ENCODE data around the gene MRTFB. TPM values are rescaled to one million over a fixed set of nuclear protein-coding genes. Genes with fewer than 3 reads are reported as not detected.

Gene MRTFB
- total and polyA plus RNA-seq, 2 donors (not counting 1 experiment from before 2014, with no cell fraction given) = 8.8 to 9.8 TPM

- Histone ChIP-seq H3K27me3 (ENCODE audit: control insufficient read depth, insufficient read depth, low read length) (no peaks in the 10 kb centered on the region), H3K4me2 (ENCODE audit: extremely low read depth, insufficient read depth, low read length) (no peak overlapping the region), H2AFZ (ENCODE audit: low read length) (no peak overlapping the region), H3K27ac (ENCODE audit: insufficient read depth, low read length) (no peak overlapping the region), H3K9me3 (ENCODE audit: control insufficient read depth, insufficient read depth, low read depth, low read length) (no peaks in the 10 kb centered on the region), H4K20me1 (ENCODE audit: control insufficient read depth, extremely low read depth, insufficient read depth, low read length) (no peaks in the 10 kb centered on the region), H3K79me2 (ENCODE audit: control insufficient read depth, insufficient read depth, low read length) (no peaks in the 10 kb centered on the region), H3K4me3 (replicated peaks in 1 of 4; ENCODE audit: control extremely low read depth in 1 of 4, insufficient read depth in 1 of 4, low read depth in 3 of 4, low read length in 4 of 4) (no peak overlapping the region), H3K9ac (ENCODE audit: insufficient read depth, low read length) (no peak overlapping the region), H3K4me1 (ENCODE audit: control insufficient read depth, extremely low read depth, insufficient read depth, low read length) (no peaks in the 10 kb centered on the region), H3K36me3 (ENCODE audit: control insufficient read depth, insufficient read depth, low read length) (peaks cover 7% of the 10 kb centered on the region)
- peak; percentile 25 to 60 for DNase-seq (ENCODE audit: low read depth in 2 of 2)
- no peak for TF ChIP-seq EZH2 (IDR thresholded peaks at IDR 0.05; ENCODE audit: low read length, missing control alignments)
- TF ChIP-seq CTCF (conservative IDR thresholded peaks at IDR 0.05 in 1 of 2, IDR thresholded peaks at IDR 0.05 in 1 of 2; ENCODE audit: low read depth in 1 of 2, low read length in 2 of 2) = no peak
Observed at GRCh38 chr16:14244196-14245010, 173.3 kb downstream of the MRTFB start.

DNA sequence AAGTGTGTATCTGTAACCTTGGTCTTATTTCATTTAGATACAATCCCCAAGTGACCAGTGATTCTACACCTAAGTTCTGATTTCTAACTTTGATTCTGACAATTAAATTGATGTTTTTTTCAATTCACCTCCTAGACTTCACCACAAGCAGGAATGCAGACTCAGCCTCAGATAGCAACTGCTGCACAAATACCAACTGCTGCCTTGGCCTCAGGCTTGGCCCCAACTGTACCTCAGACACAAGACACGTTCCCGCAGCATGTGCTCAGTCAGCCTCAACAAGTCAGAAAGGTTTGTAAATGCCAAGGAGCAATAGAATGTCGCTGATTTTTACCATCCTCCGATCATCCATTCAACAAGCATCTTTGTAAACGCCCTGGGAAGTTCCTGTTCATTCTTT is 177.7 kb downstream of the MRTFB start:
- peak in 1 of 2 donors; percentile 43 for DNase-seq (ENCODE audit: low read depth in 2 of 2)
- Histone ChIP-seq H3K27ac (ENCODE audit: insufficient read depth, low read length) (no peak overlapping the region), H2AFZ (ENCODE audit: low read length) (no peak overlapping the region), H3K9me3 (ENCODE audit: control insufficient read depth, insufficient read depth, low read depth, low read length) (no peaks in the 10 kb centered on the region), H3K9ac (ENCODE audit: insufficient read depth, low read length) (no peak overlapping the region), H3K4me2 (ENCODE audit: extremely low read depth, insufficient read depth, low read length) (no peak overlapping the region), H3K36me3 (ENCODE audit: control insufficient read depth, insufficient read depth, low read length) (peaks cover 14% of the 10 kb centered on the region), H3K4me1 (ENCODE audit: control insufficient read depth, extremely low read depth, insufficient read depth, low read length) (no peaks in the 10 kb centered on the region), H4K20me1 (ENCODE audit: control insufficient read depth, extremely low read depth, insufficient read depth, low read length) (no peaks in the 10 kb centered on the region), H3K79me2 (ENCODE audit: control insufficient read depth, insufficient read depth, low read length) (no peaks in the 10 kb centered on the region), H3K4me3 (replicated peaks in 1 of 4; ENCODE audit: control extremely low read depth in 1 of 4, insufficient read depth in 1 of 4, low read depth in 3 of 4, low read length in 4 of 4) (no peak overlapping the region), H3K27me3 (ENCODE audit: control insufficient read depth, insufficient read depth, low read length) (no peaks in the 10 kb centered on the region)
- TF ChIP-seq CTCF (conservative IDR thresholded peaks at IDR 0.05 in 1 of 2, IDR thresholded peaks at IDR 0.05 in 1 of 2; ENCODE audit: low read depth in 1 of 2, low read length in 2 of 2) = no peak
- TF ChIP-seq EZH2 (IDR thresholded peaks at IDR 0.05; ENCODE audit: low read length, missing control alignments) = no peak

- H3K4me3 ChIP-seq (replicated peaks in 1 of 4; ENCODE audit: control extremely low read depth in 1 of 4, insufficient read depth in 1 of 4, low read depth in 3 of 4, low read length in 4 of 4) = no peak overlapping the region
- H3K9me3 ChIP-seq (ENCODE audit: control insufficient read depth, insufficient read depth, low read depth, low read length) = no peaks in the 10 kb centered on the region
- peaks cover 14% of the 10 kb centered on the region for H3K36me3 ChIP-seq (ENCODE audit: control insufficient read depth, insufficient read depth, low read length)
- no peak overlapping the region for H3K27ac ChIP-seq (ENCODE audit: insufficient read depth, low read length)
- no peak overlapping the region for H3K4me2 ChIP-seq (ENCODE audit: extremely low read depth, insufficient read depth, low read length)
- DNase-seq (ENCODE audit: low read depth in 2 of 2) = peak; percentile 20 to 63
- H3K27me3 ChIP-seq (ENCODE audit: control insufficient read depth, insufficient read depth, low read length) = no peaks in the 10 kb centered on the region
- no peak overlapping the region for H2AFZ ChIP-seq (ENCODE audit: low read length)
- H3K9ac ChIP-seq (ENCODE audit: insufficient read depth, low read length) = no peak overlapping the region
- peak; percentile 95 for TF ChIP-seq CTCF (conservative IDR thresholded peaks at IDR 0.05 in 1 of 2, IDR thresholded peaks at IDR 0.05 in 1 of 2; ENCODE audit: low read depth in 1 of 2, low read length in 2 of 2)
- no peak for TF ChIP-seq EZH2 (IDR thresholded peaks at IDR 0.05; ENCODE audit: low read length, missing control alignments)
- no peaks in the 10 kb centered on the region for H3K79me2 ChIP-seq (ENCODE audit: control insufficient read depth, insufficient read depth, low read length)
- no peaks in the 10 kb centered on the region for H3K4me1 ChIP-seq (ENCODE audit: control insufficient read depth, extremely low read depth, insufficient read depth, low read length)
- no peaks in the 10 kb centered on the region for H4K20me1 ChIP-seq (ENCODE audit: control insufficient read depth, extremely low read depth, insufficient read depth, low read length)
Observed at GRCh38 chr16:14249291-14250032, 178.3 kb downstream of the MRTFB start.

Measured in fibroblast of lung (primary cell).